BE2C (cell line): ENCODE results near the gene TMEM116.

Experiments
- DNase-seq: peaks from one replicate; pipeline ENCODE4 v3.0.0-alpha.2; 2020
- H3K27me3 ChIP-seq: fragments of 250-450 bp; sonication (Bioruptor Pico); 2 replicates; pipeline ENCODE4 v1.5.1; 2020; ENCODE audit warnings: mild to moderate bottlenecking
- H3K36me3 ChIP-seq: fragments of 250-450 bp; sonication (Bioruptor Pico); 2 replicates; pipeline ENCODE4 v1.5.1; 2020; ENCODE audit warnings: mild to moderate bottlenecking
- H3K4me1 ChIP-seq: fragments of 250-450 bp; sonication (Bioruptor Pico); 2 replicates; pipeline ENCODE4 v1.5.1; 2020
- H3K4me3 ChIP-seq: 2 replicates; pipeline ENCODE4 v1.5.1; 2011; ENCODE audit warnings: low read depth, low read length
- H3K9me3 ChIP-seq: fragments of 250-450 bp; sonication (Bioruptor Pico); 2 replicates; pipeline ENCODE4 v1.5.1; 2020
- TF ChIP-seq, protein P1 (sequence below): IDR thresholded peaks from 2 replicates; pipeline ENCODE4 v1.5.1; 2012; ENCODE audit warnings: mild to moderate bottlenecking, low read depth, low read length

Gene TMEM116

DNA sequence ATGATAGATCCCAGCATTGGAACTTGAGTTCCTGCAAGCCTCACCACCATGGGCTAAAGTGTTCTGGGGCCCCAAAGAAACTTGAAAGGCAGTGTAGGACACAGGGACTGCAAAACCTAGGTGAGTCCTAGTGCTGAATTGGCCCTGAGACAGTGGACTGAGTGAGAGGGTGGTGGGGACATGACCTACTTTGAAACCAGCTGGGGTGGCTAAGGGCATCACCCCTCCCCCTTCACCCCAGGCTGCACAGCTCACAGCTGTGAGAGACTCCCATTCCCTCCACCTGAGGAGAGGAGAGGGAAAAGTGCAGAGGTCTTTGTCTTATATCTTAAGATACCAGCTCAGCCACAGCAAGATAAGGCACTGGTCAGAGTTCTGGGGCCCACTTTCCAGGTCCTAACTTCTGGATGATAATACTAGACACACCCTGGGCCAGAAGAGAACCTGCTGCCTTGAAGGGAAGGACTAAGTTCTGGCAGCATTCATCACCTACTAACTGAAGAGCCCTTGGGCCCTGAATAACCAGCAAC is 108.5 kb downstream of the TMEM116 start:
- Histone ChIP-seq H3K27me3 (no peaks in the 10 kb centered on the region), H3K9me3 (no peaks in the 10 kb centered on the region), H3K4me3 (no peak overlapping the region), H3K4me1 (no peaks in the 10 kb centered on the region), H3K36me3 (peaks cover 7% of the 10 kb centered on the region)
- TF ChIP-seq, protein P1, sequence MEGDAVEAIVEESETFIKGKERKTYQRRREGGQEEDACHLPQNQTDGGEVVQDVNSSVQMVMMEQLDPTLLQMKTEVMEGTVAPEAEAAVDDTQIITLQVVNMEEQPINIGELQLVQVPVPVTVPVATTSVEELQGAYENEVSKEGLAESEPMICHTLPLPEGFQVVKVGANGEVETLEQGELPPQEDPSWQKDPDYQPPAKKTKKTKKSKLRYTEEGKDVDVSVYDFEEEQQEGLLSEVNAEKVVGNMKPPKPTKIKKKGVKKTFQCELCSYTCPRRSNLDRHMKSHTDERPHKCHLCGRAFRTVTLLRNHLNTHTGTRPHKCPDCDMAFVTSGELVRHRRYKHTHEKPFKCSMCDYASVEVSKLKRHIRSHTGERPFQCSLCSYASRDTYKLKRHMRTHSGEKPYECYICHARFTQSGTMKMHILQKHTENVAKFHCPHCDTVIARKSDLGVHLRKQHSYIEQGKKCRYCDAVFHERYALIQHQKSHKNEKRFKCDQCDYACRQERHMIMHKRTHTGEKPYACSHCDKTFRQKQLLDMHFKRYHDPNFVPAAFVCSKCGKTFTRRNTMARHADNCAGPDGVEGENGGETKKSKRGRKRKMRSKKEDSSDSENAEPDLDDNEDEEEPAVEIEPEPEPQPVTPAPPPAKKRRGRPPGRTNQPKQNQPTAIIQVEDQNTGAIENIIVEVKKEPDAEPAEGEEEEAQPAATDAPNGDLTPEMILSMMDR = no peak
- no peak for DNase-seq

DNA sequence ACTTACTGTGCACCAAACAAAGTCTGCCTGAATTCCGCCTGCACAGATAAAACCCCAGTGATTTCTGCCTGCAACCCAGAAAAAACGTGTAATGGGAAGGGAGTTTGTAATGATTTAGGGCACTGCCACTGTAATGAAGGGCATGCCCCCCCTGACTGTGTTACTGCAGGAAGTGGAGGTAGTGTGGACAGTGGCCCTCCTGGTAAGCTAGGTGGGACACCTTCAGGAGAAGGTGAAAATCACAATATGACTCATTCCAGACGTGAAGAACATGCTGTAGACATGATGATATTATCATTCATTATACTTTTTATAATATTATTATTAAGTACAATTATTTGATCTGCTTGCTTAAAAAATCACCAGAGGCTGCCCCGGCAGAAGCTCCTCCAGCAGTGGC is 111.8 kb downstream of the TMEM116 start:
- TF ChIP-seq, protein P1 = no peak
- H3K4me1 ChIP-seq = no peaks in the 10 kb centered on the region
- H3K36me3 ChIP-seq = peaks cover 10% of the 10 kb centered on the region
- no peak overlapping the region for H3K4me3 ChIP-seq
- DNase-seq = no peak
- H3K27me3 ChIP-seq = no peaks in the 10 kb centered on the region
- no peaks in the 10 kb centered on the region for H3K9me3 ChIP-seq

DNA sequence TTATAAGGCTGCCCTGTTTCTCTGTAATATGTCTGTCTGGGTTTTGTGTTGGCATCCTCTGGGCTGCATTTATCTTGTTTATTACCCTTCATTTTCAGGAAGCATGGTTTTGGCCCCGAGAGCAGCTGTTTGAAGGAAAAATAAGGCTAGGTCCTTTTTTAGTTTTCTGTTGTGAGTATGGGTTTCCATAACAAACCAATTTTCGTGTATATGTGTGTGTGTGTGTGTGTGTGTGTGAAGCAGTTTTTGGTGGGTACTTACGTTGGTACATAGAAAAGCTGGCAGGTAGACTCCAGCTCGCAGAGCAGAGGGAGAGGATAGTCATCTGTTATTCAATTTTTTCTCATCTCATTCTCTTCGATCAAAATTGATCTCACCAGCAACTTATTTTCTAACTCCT is 118.4 kb downstream of the TMEM116 start:
- TF ChIP-seq, protein P1 = no peak
- Histone ChIP-seq H3K27me3 (no peaks in the 10 kb centered on the region), H3K9me3 (no peaks in the 10 kb centered on the region), H3K4me1 (no peaks in the 10 kb centered on the region), H3K36me3 (peaks cover 38% of the 10 kb centered on the region), H3K4me3 (no peak overlapping the region)
- DNase-seq = no peak

DNA sequence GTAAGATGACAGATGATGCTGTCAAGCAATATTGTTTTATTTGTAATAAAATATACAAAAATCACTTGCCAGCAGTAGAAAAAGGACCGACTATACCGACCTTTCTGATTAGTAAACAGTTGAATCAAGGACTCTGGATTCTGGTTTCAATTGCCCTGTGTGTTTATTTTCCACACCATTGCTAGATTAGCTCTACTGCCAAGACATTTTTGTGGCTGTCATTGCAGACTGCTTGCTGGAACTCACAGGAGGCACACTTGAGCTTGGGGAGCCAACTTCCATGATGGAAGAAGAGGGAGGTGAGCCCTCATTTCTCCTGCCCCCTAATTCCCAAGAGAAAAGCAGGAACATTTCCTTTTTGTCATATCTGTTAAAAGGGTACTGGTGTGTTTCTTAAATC is 119.7 kb downstream of the TMEM116 start:
- TF ChIP-seq, protein P1 = no peak
- no peak overlapping the region for H3K4me3 ChIP-seq
- H3K36me3 ChIP-seq = peaks cover 48% of the 10 kb centered on the region
- no peaks in the 10 kb centered on the region for H3K9me3 ChIP-seq
- DNase-seq = no peak
- H3K27me3 ChIP-seq = no peaks in the 10 kb centered on the region
- no peaks in the 10 kb centered on the region for H3K4me1 ChIP-seq

DNA sequence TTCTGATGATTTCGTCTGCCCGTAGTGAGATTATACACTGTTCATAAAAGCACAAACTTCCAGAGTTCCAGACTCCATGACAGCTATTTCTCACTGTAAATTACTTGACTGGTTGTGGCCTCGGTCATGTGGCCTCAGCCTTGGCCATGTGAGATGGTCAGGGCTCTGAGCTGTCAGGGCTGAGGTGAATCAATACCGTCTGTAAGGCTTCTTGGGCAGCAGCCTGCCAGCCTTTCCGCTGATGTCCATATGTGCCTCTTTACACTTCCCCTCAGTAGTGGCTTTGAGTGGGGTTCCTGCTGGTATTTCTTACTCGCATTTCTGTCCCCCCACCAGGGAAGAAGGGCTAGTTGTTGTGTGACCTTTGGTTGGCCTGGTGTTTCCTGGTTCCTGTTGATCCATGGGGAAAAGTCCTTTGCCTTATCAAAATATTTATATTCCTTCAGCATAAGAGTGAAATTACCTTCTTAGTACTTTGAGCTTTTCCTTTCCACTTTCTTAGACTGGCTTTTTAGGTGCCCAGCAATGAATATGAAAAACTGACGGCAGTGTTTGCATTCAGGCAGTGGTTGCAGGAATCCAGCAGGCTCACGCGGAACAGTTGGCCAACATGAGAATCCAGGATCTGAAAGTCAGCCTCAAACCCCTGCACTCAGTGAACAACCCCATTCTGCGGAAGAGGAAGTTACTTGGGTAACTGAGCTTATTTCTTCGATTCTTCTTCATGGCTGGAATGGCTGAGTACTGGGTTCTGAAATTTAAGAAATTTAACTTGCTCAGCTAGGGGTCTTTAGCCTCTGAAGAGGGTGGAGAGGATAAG is 124.8 kb downstream of the TMEM116 start:
- Histone ChIP-seq H3K27me3 (no peaks in the 10 kb centered on the region), H3K4me3 (no peak overlapping the region), H3K36me3 (peaks cover 78% of the 10 kb centered on the region), H3K9me3 (no peaks in the 10 kb centered on the region), H3K4me1 (no peaks in the 10 kb centered on the region)
- DNase-seq = no peak
- TF ChIP-seq, protein P1 = no peak

DNA sequence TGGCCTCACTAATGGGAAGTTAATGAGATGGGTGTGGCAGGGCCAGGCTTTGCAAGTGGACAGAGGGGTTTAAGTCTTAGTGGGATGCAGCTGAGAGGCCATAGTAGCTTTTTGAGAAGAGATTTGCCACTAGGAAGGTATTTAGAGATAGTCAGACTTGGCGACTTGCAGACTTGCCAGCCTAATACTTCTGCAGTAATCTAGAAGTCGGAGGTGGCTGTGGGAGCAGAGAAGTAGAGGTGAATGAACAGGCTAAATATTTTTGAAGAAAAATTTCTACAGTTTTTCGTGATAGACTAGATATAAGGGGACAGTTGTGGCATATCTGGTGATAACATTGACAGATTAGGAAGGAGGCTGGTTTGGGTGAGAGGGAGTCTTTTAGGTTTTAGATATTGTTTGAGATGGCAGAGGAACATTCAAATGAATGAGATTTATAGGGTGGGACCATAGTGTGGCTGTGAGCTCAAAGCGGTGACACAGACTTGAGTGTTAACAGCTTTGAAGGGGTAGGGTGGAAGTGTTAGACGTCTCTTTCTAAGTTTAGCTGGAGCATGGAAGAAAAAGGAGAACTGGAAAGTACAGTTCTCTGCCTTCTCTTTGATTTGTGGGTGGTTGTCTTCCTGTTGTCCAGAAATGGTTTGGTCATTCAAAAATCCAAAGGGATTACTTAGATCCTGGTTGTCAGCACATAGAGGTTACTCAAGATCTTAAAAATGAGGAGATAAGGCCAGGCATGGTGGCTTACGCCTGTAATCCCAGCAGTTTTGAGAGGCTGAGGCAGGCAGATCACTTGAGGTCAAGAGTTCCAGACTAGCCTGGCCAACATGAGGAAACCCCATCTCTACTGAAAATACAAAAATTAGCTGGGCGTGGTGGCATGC is 126.1 kb downstream of the TMEM116 start:
- H3K27me3 ChIP-seq = no peaks in the 10 kb centered on the region
- TF ChIP-seq, protein P1 = no peak
- peaks cover 86% of the 10 kb centered on the region for H3K36me3 ChIP-seq
- no peak overlapping the region for H3K4me3 ChIP-seq
- H3K9me3 ChIP-seq = no peaks in the 10 kb centered on the region
- H3K4me1 ChIP-seq = no peaks in the 10 kb centered on the region
- DNase-seq = no peak
